Glomerular visceral epithelial cell (primary cell): ENCODE measurements around the gene CCDC6.
"Not testable (repeated sequence)": the region's sequence is repeated elsewhere in the genome, so short reads cannot be mapped to it uniquely, and the experiment has no call there.

Source experiments
- DNase-seq: peaks from one replicate; pipeline ENCODE4 v3.0.0-alpha.2; 2016; ENCODE audit errors: extremely low spot score

CCDC6 gene

GRCh38 chr10:59770689-59771088, 135.7 kb downstream of the CCDC6 start:
- DNase-seq = no peak

GRCh38 chr10:59762505-59762904, 143.9 kb downstream of the CCDC6 start:
- no peak for DNase-seq

- no peak for DNase-seq
Observed at GRCh38 chr10:59757966-59758365, 148.4 kb downstream of the CCDC6 start.

- DNase-seq = no peak
Observed at GRCh38 chr10:59754951-59755350, 151.4 kb downstream of the CCDC6 start.

- DNase-seq = no peak
Observed at GRCh38 chr10:59753267-59753666, 153.1 kb downstream of the CCDC6 start, which contains the start of gene MRLN. MRLN (minus strand) TSS chr10:59753455.

- no peak for DNase-seq
Observed at GRCh38 chr10:59752278-59752940, 153.9 kb downstream of the CCDC6 start.

GRCh38 chr10:59750155-59750945, 156.0 kb downstream of the CCDC6 start:
- DNase-seq = no peak

- peak; percentile 15 for DNase-seq
Observed at GRCh38 chr10:59748834-59749233, 157.5 kb downstream of the CCDC6 start.

GRCh38 chr10:59745163-59745650, 161.1 kb downstream of the CCDC6 start:
- DNase-seq = no peak

- not testable (repeated sequence) for DNase-seq
Observed at GRCh38 chr10:59744762-59745161, 161.6 kb downstream of the CCDC6 start.

GRCh38 chr10:59744156-59744555, 162.2 kb downstream of the CCDC6 start:
- not testable (repeated sequence) for DNase-seq

- DNase-seq = no peak
Observed at GRCh38 chr10:59741583-59741982, 164.8 kb downstream of the CCDC6 start.

- no peak for DNase-seq
Observed at GRCh38 chr10:59741048-59741447, 165.3 kb downstream of the CCDC6 start.
